GM18511 (cell line): ENCODE data around the gene ATE1.
"Not testable (repeated sequence)": the region's sequence is repeated elsewhere in the genome, so short reads cannot be mapped to it uniquely, and the experiment has no call there.

Source experiments
- ATAC-seq: cut with Tn5 transposase; IDR thresholded peaks from one replicate; pipeline ENCODE4 v1.9.1; 2021; ENCODE audit warnings: mild to moderate bottlenecking, moderate library complexity; ENCODE audit not compliant: unreplicated experiment

Gene ATE1

DNA sequence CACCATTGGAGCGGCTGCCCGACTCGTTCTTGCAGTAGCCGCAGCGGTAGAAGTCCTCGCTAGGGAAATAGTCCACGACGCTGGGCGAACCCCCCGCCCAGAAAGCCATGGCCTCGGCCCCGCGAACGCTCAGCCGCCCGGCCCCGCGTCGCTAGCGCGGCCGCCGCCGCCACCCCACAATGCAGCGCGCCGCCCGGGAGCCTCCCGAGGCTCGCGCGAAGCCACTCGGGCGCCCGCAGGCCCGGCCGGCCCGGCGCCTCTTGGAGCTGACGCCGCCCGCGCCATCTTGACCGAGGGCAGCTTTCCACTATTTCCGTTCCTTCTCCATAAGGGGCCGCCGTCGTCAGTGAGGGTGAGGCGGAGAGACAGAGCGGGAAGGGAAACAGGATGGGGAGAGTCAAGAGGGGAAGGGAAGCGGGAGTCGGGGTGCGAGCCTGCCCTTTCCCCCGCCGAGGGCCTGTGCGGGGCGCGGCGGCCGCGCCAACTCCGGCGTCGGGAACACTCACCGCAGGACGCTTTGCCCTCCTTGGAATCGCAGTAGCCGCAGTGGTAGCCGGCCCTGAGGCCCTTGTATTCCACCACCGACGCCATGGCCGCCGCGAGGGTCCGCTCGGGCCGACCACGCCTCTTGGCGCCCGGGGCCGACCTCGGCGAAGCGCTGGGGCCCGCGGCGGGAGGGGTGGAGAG, at the start of gene ATE1:
Gene ATE1, minus strand, starts transcription at position 191 of the 687 bp plus-strand sequence. Its CDS starts 82 bp downstream, at position 109.
- peak; percentile 89 for ATAC-seq

GRCh38 chr10:121976607-121977006, 48.8 kb upstream of the ATE1 start:
- no peak for ATAC-seq

DNA sequence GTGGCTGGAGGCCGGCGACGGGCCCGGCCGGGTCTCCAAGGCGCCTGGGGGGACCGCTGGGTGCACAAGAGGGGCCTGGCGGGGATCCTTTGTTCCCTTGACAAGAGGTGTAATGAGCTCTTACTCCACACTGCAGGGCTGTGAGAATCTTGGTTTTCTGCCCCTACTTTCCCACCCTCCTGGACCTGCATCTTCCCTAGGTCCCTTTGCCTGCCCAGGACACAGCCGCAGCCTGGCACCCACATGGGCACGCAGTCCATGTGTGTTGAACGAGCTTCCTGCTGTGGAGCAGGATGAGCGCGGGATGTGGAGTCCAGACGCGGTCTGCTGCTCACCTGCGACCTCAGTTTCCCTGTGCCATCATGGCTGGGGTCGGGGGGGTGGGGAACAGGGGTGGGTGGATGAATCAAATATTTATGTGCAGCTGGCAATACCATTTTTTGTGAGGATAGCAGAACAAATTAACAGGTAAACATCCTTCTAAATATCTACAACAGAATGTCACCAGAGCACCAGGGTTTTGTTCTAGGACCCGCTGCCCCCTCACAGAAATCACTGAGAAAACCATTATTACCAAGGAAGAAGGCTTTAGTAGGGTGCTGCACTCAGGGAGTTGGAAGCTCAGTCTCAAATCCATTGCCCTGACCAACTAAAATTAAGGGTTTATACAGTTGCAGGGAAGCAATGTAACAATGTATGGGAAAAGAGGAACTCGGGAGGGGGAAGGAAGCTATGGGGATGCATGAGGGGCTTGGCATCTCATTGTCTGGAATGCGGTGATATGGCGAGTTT, 47.7 kb upstream of the ATE1 start:
- peak; percentile 32 for ATAC-seq

DNA sequence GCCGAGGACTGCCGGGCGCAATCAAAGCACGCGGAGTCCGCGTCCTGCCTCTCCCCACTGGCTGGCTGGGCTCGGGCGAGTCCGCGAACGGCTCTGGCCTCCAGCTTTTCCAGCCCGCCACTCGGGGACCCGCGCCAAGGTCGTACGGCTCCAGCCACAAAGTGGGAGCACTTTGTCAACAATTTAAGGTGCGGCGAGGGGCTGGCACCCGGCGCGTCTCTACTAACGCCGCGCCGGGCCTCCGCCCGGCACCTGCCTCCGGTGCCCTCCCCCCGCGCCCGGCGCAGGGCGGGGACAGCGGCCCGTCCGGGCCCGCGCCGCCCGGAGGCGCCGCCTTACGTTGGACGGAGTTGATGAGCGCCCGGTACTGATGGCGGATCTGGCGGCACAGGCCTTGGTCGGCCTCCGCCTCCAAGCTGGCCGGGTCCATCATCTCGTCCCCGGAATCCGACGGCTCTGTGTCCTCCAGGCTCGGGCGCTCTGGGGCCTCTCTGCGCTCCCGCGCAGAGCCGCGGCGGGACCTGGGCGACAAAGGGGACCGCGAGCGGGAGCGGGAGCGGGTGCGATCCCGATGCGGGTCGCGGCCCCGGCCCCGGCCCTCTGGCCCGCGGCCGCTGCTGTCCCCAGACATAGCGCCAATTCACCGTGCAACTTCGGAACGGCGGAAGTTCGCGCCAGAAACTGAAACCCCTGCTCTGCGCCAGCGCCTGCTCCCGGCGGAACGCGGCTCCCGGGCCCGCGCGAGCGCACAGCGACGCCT, 46.9 kb upstream of the ATE1 start, which contains the start of gene NSMCE4A:
Gene NSMCE4A, minus strand, starts transcription at position 683 of the 760 bp plus-strand sequence. Its CDS starts 52 bp downstream, at position 631.
- ATAC-seq = peak; percentile 83

GRCh38 chr10:121974019-121974534, 46.2 kb upstream of the ATE1 start:
- peak; percentile 33 for ATAC-seq

DNA sequence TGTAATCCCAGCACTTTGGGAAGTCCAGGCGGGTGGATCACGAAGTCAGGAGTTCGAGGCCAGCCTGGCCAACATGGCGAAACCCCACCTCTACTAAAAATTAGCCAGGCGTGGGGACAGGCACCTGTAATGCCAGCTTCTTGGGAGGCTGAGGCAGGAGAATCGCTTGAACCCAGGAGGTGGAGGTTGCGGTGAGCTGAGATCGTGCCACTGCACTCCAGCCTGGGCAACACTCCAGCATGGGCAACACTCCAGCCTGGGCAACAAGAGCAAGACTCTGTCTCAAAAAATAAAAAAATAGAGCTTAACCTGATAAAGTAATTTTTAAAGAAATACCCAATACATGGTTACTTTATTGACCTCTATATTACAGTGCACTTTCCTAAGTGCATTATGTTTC, 41.3 kb upstream of the ATE1 start:
- not testable (repeated sequence) for ATAC-seq

GRCh38 chr10:121965996-121966395, 38.2 kb upstream of the ATE1 start:
- ATAC-seq = no peak

DNA sequence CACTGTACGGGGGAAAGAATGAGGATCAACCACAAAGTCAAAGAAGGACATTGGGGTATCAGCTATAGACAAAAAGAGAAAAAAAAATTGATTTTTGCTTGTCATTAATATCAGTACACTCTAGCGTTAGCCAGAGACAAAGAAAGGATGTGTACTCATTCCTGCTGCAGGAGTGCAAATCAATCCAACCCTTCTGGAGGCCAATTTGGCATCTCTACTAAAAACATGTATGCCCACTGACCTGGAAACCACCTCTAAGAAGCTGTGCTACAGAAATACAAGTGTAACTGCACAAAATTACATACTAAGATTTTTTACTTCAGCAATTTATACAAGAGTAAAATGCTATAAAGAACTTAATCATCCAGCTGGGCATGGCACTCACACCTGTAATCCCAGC, 33.6 kb upstream of the ATE1 start:
- no peak for ATAC-seq

GRCh38 chr10:121959671-121960070, 31.8 kb upstream of the ATE1 start:
- no peak for ATAC-seq

- ATAC-seq = no peak
These were observed 28.6 kb upstream of the ATE1 start for GRCh38 chr10:121956111-121957061.

- ATAC-seq = no peak
These were observed 24.4 kb upstream of the ATE1 start for GRCh38 chr10:121952226-121952625.

DNA sequence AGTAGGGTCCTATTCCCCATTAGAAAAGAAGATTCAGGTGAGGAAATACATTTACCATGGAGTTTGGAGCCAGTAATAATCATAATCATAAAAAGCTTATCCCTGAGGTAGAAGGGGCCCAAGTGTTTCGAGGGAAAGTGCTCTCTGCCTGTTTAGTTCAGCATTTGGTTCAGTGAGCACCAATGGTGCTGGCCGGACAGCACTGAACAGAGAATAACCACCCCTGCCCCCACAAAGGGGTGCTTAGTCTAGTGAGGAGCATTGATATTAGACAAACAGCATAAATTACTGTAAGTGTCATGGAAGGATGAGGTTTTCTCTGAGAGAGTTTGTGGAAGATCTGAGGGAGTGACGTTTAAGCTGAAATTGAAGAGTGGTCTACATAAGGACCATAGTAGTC, 21.6 kb upstream of the ATE1 start:
- ATAC-seq = no peak

- ATAC-seq = no peak
These were observed 21.2 kb upstream of the ATE1 start for GRCh38 chr10:121949049-121949448.

DNA sequence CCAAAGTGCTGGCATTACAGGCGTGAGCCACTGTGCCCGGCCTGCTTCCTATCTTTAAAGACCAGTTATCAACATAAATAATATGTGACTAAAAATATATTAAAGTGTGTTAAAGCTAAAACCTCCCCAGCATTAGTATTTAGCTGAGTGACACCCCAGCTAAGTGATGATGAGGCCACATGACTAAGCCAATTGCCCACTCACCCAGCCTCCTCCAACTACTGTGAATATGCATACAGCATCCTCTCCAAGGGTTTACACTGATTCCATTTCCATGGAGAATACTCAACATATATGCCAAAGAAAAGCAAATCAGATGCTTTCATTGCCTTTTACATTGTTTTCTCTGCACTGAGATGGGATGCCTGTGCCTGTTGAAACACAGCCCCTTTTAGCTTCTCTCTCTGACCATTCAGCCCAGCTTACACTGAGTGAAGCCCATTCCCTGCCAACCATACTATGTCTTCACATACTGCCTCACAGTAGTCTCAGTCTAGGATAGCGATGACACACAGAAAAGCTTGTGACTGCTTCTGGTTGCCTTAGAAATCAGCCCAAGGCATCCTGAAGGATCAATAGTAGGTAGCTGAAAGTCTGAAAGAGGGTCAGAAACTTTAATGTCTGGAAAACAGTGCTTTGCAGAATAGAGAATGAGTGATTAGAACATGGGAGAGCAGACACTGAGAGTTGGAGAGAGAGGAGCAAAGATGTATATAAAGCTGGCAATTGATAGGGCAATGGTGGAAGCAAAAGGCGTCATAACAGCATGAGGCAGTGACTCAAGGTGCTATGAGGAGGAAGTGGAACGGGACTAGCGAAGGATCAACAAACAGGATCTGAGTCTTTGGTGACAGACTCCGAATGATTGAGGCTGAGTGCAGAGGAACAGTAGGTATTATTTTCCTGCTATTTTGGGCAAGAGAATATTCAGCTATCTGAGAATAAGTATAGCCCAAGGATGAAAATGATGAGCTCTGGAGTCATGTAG, 19.8 kb upstream of the ATE1 start:
- ATAC-seq = no peak

DNA sequence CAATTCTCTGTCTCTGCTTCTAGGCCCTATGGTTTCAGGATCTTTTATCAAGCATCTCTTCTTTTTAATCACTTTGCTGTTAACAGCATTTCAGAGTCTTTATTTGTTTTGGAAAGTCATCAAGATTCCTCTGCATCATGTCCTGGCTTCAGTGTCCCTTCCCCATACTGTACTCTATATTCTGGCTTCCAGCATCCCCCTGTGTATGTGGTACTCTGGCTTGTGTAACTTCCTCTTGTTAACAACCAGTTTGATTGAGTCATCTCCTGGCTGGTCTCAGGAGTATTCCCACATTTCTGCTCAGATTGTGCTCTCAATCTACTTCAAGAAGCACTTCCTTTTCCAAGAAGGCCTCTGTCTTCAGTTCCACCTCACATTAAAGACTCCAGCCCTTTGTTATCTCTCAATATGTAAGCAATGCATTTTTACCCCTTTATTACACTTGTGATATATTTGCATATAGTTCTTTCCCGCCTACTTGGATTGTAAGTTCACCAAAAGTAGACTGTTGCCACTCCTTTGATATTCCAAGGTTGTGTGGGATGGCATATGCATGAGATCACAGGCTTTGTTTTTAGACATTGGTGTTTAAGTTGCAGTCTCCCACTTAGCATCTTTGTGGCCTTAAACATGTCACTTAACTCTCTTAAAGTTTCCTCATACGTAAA, 15.1 kb upstream of the ATE1 start:
- ATAC-seq = no peak

GRCh38 chr10:121941532-121941931, 13.7 kb upstream of the ATE1 start:
- ATAC-seq = no peak

- no peak for ATAC-seq
These were observed 8.5 kb upstream of the ATE1 start for GRCh38 chr10:121936295-121936694.

- ATAC-seq = no peak
These were observed 7.9 kb upstream of the ATE1 start for GRCh38 chr10:121935702-121936101.
